Vagina (tissue), 2 donors: ENCODE results near the gene CARS2.

Experiments used
- CTCF ChIP-seq, 3 experiments: fragments of 450-650 bp in 2 of 3; fragments of 200-600 bp in 1 of 3; sonication (generic) in 1 of 3; IDR thresholded peaks; one replicate each; pipeline ENCODE4 v1.5.1; 2017 to 2019; ENCODE audit warnings: antibody characterized with exemption in 3 of 3, mild to moderate bottlenecking in 2 of 3, moderate library complexity in 2 of 3
- POLR2AphosphoS5 ChIP-seq, 2 donors: sonication (generic); formaldehyde crosslinking; IDR thresholded peaks; one replicate each; pipeline ENCODE4 v1.9.0; 2017; ENCODE audit warnings: antibody characterized with exemption in 2 of 2, mild to moderate bottlenecking in 2 of 2, low read depth in 1 of 2; ENCODE audit not compliant: insufficient read depth in 1 of 2

DNA sequence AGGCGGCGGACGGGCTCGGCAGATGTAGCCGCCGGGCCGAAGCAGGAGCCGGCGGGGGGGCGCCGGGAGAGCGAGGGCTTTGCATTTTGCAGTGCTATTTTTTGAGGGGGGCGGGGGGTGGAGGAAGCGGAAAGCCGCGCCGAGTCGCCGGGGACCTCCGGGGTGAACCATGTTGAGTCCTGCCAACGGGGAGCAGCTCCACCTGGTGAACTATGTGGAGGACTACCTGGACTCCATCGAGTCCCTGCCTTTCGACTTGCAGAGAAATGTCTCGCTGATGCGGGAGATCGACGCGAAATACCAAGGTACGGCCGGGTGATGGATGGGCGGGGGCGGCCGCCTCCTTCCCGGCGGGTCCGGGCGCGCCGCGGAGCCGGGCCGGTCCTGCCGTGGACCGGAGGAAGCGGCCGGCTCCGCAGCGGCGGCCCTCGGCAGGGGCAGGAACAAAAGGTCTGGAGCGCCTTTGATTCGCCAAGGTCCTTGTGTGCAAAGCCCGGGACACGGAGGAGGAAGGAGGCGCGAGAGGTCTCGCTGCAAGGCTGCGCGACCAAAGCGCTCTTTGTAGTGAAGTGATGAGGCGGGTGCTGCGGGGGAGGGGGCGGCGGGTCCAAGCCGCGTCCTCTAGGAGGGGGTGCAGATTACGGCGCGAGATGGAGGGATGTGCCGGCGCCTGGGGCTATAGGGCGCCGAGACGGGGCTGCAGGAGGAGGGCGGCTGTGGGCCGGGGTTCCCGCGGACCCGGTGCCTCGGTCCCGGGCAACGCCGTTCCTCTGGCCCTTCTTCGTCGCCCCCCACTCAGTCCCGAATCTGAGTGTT is 8.3 kb upstream of the CARS2 start:
- TF ChIP-seq POLR2AphosphoS5 (IDR thresholded peaks at IDR 0.05; ENCODE audit: insufficient read depth in 1 of 2, low read depth in 1 of 2) (no peak), CTCF (IDR thresholded peaks at IDR 0.05) (no peak)
